HG03558 (cell line): ENCODE results near the gene PPP2R5C.

Source experiments
- ATAC-seq: cut with Tn5 transposase; IDR thresholded peaks from one replicate; pipeline ENCODE4 v1.9.1; 2021; ENCODE audit warnings: moderate number of reproducible peaks; ENCODE audit not compliant: unreplicated experiment; ENCODE audit errors: extremely low read depth

Gene PPP2R5C

DNA sequence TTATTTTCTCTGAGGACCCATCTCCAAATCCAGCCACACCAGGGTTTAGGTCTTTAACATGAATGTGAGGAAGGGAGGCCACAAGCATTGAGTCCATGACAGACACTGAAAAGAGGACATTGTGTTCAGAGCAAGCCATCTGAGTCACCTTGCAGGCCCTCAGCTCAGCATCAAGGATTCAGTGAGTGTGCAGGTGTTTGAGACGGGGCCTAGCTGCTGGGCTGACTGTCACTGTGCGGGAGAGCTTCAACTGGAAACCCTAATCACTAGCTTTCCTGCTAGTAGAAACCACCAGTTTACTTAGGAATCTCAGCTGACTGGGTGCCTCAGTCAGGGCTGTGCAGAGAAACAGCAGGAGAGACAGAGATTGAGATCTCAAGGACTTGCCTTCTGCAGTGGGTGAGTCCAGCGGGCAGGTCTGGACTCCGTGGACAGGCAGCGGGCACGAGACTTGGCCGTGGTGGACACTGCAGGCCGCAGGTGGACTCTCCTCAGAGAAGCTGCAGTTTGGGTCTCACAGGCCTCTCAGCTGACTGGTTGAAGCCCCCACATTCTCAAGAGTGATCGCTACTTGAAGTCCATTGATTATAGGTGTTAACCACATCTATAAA lies 116.8 kb downstream of the PPP2R5C start:
- no peak for ATAC-seq

DNA sequence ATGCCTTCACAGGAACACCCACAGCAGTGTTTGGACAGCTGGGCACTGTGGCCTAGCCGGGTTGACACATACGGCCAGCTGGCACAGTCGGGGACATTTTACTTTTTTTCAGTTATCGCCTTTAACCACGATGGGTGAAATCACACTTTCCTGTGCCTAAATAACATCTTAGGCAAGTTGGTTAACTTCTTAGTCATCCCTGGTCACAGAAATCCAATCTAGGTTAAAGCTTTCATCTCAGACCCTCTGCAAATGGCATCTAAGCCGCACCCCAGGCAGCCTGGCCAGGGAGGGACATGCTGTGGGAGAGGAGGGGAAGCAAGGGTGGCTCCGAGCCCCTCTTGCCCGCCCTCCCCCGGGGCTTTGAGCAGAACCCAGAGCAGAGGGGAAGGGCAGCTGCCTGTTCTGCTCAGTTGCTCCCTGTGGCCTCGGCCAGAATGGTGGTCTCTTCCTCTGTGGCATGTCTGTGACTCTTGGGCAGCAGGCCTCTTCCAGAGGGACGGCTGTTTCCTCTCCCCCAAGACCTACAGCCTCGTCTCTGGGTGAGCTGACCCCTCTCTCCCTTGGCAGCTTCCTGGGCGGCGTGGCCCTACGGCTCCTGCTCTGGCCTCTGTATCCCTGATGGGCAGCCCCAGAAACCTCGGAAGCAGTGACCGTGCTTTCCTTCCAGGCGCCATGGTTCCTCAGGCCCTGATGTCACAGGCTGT lies 117.5 kb downstream of the PPP2R5C start:
- ATAC-seq, result no peak

DNA sequence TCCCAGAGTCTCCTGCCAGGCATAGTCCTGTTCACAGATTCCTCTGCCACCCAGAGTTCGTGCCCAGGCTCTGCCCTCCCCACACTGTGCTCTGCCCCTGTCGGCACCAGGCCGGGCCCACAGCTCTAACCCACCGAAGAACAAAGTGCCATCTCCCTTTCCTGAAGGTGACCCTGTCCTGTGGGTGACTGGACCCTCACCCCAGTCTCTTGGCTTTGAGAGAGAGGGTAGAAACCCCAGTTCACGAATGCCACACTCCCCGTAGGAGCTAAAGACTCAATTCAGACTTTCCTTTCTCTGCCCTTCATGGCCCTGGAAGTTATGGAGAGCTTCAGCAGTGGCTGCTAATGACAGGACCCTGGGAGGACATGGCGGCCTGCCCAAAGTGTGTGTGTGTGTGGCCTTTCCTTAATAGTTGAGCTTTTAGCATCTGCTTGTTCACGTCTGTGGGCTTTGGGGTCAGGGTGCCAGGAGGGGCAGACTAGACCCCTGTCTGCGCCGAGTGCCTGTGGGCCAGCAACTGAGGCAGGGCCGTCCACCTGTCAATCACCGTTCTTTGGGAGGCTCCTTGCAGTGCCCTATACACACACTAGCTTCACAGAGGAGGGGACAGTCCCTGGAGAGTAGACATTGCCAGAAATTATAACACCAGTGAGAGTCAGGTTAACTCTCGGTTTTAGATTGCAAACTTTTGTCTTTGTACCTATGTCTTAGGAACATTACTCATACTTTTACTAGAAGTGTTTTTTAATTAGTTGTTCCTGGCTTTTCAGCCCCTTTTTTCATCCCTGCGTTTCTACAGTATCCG lies 118.2 kb downstream of the PPP2R5C start:
- ATAC-seq, result no peak

DNA sequence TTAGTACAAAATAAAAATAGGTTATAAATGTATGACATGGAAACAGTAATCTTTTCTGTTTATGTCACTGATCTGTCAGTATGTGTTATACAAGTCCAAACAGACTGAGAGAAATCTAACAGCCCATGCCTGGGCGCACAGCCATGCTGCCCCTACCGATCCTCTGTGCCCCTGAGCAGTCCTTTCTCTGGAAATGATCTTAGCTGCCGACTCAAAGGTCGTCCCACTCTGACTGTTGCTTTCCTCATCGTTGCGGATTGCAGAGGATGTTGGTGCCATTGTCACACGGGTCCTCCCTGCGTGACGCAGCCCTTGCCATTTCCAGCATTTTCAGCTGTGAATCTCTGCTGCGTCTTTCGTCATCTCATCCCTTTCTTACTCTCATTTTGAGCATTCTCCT lies 119.9 kb downstream of the PPP2R5C start:
- no peak for ATAC-seq

DNA sequence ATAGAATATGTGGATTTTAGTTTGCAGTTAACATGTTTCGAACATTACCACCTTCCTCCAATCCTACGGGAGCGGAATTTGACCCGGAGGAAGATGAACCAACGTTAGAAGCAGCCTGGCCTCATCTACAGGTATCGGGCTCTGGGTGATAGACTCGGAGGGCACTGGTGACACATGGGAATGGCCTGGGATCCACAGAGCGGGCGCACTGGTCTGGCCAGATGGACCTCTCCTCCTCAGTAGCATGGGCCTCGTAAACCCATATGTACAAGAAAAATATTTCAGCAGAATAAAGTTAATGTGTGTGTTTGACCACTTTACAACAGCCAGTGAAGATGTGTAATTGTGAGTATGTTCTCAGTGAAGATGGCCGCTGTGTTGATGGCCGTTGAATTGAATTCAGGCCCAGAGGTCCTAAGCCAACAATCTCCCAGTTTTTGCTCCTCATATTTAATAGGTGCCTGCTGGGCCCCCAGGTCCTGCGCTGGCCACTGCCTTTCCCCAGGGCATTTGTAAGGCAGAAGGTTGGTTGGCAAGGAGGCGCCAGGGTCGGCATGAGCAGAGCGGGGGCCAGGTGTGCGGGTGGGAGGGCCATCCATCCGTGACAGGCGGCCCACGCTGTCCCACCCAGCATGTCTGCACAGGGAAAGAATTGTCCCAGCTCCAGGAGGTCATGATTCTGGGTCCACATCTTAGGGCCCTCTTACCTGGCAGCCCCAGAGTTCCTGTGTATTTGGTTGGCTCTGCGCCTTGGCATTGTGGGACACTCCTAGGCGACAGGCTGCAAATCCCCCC lies 120.8 kb downstream of the PPP2R5C start:
- ATAC-seq, result no peak

DNA sequence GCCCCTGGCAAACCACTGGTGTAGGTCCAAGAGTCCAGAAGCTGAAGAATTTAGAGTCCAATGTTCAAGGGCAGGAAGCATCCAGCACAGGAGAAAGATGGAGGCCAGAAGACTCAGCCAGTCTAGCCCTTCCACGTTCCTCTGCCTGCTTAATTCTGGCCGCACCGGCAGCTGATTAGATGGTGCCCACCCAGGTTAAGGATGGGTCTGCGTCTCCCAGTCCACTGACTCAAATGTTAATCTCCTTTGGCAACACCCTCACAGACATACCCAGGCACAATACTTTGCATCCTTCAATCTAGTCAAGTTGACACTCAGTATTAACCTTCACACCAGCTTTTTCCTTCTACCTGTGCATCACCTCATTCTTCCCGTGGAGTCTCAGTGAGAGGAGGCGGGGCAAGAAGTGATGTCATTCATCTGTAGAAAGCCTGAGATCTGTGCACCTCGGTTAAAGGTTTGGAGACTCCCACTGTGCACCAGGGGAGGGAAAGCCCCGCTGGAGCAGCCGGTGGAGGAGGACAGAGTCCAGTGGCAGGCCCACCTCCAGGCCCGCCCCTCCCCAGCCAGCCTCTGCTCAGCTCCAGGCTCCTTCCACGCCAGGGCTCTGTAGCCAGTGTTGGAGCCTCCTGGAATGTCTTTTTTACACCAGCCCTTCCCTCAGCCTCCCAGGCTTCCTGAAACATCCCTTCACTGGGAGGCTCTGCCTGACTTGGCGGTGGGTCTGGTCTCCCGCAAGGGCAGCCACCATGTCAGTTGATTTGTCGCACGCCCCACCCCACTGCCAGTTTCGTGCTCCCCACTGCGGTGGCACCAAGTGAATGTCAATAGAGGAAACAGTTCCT lies 122.8 kb downstream of the PPP2R5C start:
- ATAC-seq, result no peak

DNA sequence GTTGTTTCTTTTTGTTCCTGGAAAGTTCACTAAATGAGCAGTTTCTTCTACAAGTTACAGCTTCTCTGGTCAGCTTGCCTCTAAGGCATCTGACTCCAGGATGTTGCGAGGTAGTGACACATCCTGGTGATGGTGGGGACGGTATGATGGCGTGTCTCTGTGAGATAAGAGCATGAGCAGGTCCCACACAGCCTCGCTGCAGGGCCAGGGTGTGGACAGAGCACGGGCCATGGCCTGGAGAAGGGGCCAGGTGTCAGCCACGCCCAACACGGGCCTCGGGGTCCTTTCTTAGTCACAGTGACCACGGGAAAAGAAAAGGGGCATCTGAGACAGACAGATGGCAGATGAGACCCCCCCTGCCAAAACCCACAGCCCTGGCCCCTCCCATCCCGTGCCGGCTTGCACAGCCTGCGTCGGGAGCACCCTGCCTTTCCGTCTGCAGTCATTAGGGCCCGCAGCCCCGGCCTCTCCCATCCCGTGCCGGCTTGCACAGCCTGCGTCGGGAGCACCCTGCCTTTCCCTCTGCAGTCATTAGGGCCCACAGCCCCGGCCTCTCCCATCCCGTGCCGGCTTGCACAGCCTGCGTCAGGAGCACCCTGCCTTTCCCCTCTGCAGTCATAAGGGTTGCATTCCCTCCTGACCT lies 123.5 kb downstream of the PPP2R5C start:
- ATAC-seq, result no peak

DNA sequence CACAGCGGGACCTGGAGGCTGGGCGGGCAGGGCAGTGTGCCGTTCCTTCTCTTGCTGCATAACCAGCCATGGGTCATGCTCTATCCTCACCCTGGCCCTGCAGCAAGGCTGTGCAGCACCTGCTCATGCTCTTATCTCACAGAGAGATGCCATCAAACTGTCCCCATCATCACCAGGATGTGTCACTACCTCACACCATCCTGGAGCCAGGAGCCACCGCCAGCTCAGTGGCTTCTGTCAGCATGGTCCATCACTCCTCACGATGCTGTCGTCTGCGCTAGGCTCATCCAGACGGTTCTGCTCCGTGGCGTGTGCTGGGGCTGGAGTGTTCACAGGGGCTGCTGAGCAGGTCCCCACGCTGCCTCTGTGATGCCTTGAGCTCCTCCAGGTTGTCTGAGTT lies 125.7 kb downstream of the PPP2R5C start:
- no peak for ATAC-seq

DNA sequence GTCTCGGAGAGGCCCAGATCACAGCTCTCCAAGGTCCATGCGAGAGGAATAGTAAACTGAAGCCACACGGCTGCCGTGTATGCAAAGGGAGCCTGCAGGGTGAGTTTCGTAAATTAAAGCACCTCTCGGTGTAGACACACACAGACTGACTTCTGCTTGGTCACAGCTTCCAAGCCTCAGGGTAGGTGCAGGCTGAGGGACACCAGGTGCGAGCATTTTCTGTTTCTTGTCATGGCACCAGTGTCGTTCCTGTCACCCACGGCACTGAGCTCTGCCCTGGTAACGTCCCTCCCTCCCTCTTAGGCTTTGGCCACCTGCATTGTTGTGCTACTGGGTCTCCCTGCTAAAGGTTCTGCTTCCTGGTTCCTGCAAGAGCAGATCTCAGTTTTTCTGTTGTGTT lies 126.7 kb downstream of the PPP2R5C start:
- ATAC-seq, result no peak

DNA sequence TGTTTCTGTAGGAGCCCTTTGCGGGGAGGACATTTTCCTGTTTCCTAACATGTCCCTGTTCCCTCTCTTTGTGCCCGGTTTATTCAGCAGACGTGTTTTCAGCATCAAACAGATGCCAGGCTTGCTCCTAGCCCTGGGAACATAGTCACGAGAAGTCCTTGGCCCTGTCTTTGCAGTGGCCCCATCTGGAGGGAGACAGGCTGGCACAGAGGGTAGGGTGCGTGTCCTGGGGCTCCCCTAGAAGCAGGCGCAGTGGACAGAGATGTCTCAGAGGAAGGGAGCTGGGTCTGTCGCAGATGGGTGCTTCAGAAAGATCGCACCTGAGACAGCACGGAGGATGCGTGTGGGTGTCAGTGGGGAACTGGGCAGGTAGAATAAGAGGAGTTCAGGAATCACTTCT lies 127.9 kb downstream of the PPP2R5C start:
- no peak for ATAC-seq

DNA sequence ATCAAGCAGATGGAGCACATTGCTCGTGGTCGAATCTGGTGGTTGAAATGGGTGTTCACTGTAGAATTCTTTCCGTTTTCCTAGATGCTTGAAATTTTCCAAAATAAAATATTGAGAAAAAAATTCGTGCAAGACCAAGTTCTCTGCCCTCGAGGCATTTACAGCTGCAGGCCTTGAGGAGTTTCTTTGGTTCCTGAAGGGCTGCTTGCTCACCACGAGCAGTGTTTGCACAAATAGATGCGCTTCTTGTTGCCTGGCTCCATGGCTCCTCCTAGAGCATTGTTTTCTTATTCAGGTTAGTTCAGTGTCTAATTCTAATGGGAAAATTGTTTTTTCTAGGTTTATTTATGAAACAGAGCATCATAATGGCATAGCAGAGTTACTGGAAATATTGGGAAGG lies 128.4 kb downstream of the PPP2R5C start:
- no peak for ATAC-seq

DNA sequence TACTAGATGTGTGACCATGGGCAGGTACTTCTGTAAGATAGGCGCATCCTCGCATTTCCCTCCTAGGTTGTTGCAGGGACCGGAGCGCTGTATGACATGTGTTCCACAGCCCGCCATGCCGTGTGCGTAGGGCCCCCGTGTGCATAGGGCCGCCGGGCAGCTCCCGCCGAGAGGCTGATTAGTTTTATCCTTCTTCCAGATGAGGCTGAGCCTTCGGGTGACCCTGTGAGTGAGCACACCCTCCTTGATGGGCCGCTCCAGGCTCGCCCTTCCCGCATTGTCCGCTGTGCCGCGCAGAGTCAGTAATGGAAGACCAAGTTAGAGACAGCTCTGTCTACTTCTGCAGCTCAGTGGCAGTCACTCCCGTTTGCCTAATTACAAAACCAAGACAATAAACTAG lies 130.0 kb downstream of the PPP2R5C start:
- ATAC-seq, result no peak

DNA sequence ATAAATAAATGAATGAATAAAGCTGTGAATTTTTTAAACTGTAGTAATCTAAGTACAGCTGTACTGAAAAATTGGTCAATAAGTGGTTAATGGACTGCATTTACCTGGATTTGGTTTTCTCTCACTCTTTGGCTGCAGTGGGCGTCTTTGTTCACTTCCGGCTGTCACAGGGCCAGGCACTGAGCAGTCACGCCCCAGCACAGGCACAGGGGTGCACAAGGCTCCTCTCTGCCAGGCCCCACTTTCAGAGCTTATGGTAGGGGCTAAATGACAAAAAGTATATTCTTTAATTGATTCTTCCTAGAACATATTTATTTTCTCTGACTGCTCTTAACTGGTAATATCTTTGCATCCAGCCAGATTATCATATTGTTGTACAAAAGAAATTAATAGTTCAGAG lies 132.2 kb downstream of the PPP2R5C start:
- no peak for ATAC-seq

DNA sequence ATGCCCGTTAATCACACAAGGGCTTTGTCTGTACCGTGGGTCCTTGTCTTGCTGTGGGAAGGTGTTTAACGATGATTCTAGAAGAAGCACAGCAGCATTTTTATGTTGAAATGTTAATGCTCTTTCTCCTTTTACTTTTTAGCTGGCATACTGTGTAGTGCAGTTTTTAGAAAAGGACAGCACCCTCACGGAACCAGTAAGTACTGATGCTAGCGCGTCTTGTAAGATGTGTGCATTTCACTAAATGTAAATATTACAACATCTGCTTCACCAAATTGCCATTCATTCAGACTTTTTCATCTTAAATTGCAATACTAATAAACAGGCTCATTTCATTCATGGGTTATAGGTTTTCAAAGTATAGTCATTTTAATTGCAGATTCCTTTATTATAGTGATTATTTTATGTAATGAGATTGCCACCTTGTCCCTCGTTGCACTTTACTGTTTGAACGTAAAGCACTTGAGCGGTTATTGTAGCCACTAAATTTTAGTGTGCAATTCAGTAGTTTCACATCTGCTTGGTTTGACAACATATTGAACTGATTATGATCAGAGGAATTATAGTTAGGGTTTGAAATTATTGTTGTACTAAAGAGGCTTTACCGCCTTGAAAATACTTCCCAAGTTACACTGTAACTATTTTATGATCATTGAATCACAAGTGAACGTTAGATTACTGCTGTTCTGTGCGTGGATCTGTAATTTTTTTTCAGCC lies 133.0 kb downstream of the PPP2R5C start:
- ATAC-seq, result no peak

DNA sequence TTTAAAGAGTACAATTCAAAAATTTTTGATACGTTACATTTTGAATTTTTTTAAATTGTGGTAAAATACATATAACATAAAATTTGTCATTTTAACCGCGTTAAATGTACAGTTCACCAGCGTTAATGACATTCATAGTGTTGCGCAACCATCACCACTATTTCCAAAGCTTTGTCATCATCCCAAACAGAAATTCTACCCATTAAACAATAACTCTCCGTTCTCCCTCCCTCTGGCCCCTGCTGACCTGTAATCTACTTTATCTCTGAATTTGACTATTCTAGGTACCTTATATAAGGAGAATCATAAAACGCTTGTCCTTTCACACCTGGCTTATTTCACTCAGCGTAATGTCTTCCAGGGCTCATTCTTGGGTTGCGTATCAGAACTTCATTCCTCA lies 133.7 kb downstream of the PPP2R5C start:
- ATAC-seq, result no peak

DNA sequence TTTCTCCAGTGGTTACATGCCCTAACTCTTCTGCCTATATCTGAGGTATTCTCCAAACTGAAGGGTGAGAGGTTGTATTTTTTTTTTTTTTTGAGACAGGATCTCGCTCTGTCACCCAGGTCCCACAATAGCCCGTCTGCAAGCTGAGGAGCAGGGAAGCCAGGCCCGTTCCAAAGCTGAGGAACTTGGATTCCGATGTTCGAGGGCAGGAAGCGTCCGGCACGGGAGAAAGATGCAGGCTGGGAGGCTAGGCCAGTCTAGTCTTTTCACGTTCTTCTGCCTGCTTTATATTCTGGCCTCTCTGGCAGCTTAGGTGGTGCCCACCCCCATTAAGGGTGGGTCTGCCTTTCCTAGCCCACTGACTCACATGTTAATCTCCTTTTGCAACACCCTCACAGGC lies 135.8 kb downstream of the PPP2R5C start:
- ATAC-seq, result no peak

DNA sequence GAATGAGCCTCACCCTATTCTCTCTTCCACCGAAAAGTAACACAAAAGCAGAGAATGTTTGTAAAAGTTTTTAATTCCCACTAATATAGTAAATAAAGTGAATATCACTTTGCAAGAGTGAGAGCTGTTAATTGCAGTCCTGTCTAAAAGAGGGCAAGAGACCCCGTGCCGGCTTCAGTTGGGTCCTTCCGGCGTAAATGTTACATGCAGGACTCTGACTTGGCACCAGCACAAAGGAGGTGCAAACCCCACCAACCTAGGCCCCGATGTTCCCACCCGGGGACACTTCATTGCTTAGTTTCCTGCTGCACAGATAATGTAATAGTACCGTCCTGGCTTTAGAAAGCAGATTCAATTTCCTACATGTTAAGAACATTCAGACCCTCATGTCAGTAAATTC lies 136.9 kb downstream of the PPP2R5C start:
- ATAC-seq, result no peak

DNA sequence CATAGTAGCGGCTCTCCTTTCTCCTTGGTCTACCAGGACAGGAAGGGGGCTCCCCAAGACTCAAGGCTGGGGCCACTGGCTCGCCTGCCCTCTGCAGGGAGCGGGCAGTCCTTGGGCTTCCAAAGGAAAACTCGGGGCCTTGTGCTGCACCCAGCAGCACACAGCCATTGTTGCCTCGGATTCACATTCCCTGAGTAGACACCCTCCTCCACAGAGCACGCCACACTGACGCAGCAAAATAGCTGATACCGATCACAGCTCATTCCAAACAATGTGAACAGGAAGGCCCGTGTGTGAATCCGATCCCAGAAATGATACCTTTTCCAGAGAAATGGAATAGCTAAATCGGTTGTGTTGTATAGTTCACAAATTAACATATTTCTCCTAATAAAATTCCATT lies 137.8 kb downstream of the PPP2R5C start:
- no peak for ATAC-seq

DNA sequence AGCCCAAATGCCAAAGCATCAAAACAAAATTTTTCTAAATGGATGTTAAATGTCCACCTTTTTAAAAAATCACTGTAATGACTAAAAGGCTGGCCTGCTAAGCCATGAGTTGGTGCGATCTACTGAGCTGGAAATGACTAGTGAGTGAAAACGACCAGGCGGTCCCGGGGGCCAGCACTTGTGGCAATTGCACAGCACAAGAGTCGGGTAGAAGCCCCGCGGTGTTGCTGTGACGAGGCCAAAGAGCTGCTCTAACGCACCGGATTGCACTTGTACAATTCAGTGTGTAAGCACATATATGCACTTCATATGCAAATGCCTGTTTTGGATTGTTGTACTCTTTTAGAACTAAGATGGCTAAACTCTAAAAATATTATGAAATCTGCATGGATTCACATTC lies 138.7 kb downstream of the PPP2R5C start:
- ATAC-seq, result no peak
